ENCODE data around the gene MAP2.

MAP2 gene

GRCh38 chr2:209690029-209690754 is 266.3 kb downstream of the MAP2 start:
- Histone ChIP-seq H3K4me3 (ENCODE audit: low read depth, low read length) (no peak overlapping the region), H3K36me3 (no peaks in the 10 kb centered on the region), H3K27me3 (ENCODE audit: insufficient read depth, low read depth, severe bottlenecking) (no peaks in the 10 kb centered on the region), H3K27ac (no peak overlapping the region), H3K9me3 (ENCODE audit: severe bottlenecking) (no peaks in the 10 kb centered on the region)
- no peak for DNase-seq
- no peak for TF ChIP-seq CTCF (IDR thresholded peaks at IDR 0.05; ENCODE audit: low read depth, low read length)

GRCh38 chr2:209694748-209695147 is 270.9 kb downstream of the MAP2 start:
- H3K4me3 ChIP-seq (ENCODE audit: low read depth, low read length) = no peak overlapping the region

GRCh38 chr2:209696836-209697711 is 273.2 kb downstream of the MAP2 start:
- Histone ChIP-seq H3K9me3 (ENCODE audit: severe bottlenecking) (no peaks in the 10 kb centered on the region), H3K4me3 (ENCODE audit: low read depth, low read length) (no peak overlapping the region), H3K36me3 (no peaks in the 10 kb centered on the region), H3K27me3 (ENCODE audit: insufficient read depth, low read depth, severe bottlenecking) (no peaks in the 10 kb centered on the region), H3K27ac (no peak overlapping the region)
- DNase-seq = no peak
- no peak for TF ChIP-seq CTCF (IDR thresholded peaks at IDR 0.05; ENCODE audit: low read depth, low read length)

More at GRCh38 chr2:209694748-209695147, 270.9 kb downstream of the MAP2 start:
- H3K36me3 ChIP-seq = no peaks in the 10 kb centered on the region
- H3K27ac ChIP-seq = no peak overlapping the region
- TF ChIP-seq CTCF (IDR thresholded peaks at IDR 0.05; ENCODE audit: low read depth, low read length) = no peak
- no peak for DNase-seq
- H3K27me3 ChIP-seq (ENCODE audit: insufficient read depth, low read depth, severe bottlenecking) = no peaks in the 10 kb centered on the region
- H3K9me3 ChIP-seq (ENCODE audit: severe bottlenecking) = no peaks in the 10 kb centered on the region

- TF ChIP-seq CTCF (IDR thresholded peaks at IDR 0.05; ENCODE audit: low read depth, low read length) = no peak
These were observed 278.9 kb downstream of the MAP2 start for GRCh38 chr2:209702775-209703174.

GRCh38 chr2:209713219-209713618 is 289.4 kb downstream of the MAP2 start:
- Histone ChIP-seq H3K27me3 (ENCODE audit: insufficient read depth, low read depth, severe bottlenecking) (no peaks in the 10 kb centered on the region), H3K9me3 (ENCODE audit: severe bottlenecking) (no peaks in the 10 kb centered on the region), H3K27ac (no peak overlapping the region), H3K4me3 (ENCODE audit: low read depth, low read length) (no peak overlapping the region), H3K36me3 (no peaks in the 10 kb centered on the region)
- no peak for TF ChIP-seq CTCF (IDR thresholded peaks at IDR 0.05; ENCODE audit: low read depth, low read length)
- DNase-seq = no peak

More at GRCh38 chr2:209702775-209703174, 278.9 kb downstream of the MAP2 start:
- Histone ChIP-seq H3K27ac (no peak overlapping the region), H3K27me3 (ENCODE audit: insufficient read depth, low read depth, severe bottlenecking) (no peaks in the 10 kb centered on the region), H3K9me3 (ENCODE audit: severe bottlenecking) (no peaks in the 10 kb centered on the region), H3K4me3 (ENCODE audit: low read depth, low read length) (no peak overlapping the region), H3K36me3 (no peaks in the 10 kb centered on the region)
- no peak for DNase-seq
